Retina (tissue), 1 donor: Measurements from ENCODE around the gene LEPR.

ENCODE experiments used
- DNase-seq: peaks from one replicate; pipeline ENCODE4 v3.0.0-alpha.2; 2016

The LEPR gene

DNA sequence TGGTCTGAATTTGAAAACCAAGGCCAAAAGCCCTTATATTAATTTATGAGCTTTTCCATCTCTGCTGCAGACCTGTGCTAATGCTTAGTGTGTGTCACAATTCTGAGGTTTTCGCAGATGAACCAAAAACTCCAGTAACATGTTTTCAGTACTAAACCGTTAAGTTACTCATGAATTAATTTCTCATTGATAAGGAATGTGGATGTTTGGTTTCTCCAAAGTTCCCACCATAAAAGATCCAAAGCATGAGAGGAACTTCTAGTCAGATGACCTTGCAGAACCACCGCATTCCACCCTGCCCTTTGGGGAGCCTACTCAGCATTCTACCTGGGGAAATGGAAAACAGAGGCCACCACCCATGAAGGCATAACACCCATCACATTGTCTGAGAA lies 7.5 kb upstream of the LEPR start:
- DNase-seq, result no peak

DNA sequence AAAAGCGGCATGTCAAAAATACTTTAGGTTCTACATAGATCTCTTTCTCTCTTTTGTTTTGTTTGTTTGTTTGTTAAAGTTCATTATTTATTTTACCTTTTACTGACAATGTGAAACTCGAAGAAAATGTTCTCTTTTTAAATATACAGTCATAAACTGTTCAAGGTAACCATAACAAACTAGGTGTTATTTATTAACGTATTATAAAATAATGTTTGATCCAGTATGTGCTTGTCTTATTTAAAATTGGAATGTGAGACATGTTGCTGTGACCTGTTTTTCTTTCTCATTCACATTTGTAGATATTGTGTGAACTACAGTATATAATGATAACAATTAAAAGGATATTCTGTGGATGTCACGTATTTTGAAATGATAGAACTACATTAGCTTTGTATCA lies 5.9 kb upstream of the LEPR start:
- no peak for DNase-seq

DNA sequence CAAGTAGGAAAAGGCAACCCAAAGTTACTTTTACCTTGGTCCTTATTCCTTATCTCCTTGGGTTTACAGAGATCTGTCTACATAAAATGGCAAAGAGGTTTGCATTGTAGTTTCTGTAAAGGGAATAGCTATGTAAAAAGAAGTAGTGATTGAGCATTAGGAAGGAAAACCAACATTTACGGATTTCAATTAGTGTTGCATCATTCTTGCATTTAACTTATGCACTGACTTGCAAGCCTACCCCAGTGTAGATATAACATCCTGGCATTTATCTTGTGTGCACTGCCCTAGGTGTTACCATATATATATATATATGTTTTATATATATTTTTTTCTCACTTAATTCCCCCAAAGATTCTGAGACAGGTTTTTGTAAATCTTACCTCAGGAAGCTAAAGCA lies 3.7 kb upstream of the LEPR start:
- no peak for DNase-seq

GRCh38 chr1:65417729-65418128 lies 2.7 kb upstream of the LEPR start:
- no peak for DNase-seq

GRCh38 chr1:65418522-65419185 lies 1.8 kb upstream of the LEPR start:
- DNase-seq, result no peak

DNA sequence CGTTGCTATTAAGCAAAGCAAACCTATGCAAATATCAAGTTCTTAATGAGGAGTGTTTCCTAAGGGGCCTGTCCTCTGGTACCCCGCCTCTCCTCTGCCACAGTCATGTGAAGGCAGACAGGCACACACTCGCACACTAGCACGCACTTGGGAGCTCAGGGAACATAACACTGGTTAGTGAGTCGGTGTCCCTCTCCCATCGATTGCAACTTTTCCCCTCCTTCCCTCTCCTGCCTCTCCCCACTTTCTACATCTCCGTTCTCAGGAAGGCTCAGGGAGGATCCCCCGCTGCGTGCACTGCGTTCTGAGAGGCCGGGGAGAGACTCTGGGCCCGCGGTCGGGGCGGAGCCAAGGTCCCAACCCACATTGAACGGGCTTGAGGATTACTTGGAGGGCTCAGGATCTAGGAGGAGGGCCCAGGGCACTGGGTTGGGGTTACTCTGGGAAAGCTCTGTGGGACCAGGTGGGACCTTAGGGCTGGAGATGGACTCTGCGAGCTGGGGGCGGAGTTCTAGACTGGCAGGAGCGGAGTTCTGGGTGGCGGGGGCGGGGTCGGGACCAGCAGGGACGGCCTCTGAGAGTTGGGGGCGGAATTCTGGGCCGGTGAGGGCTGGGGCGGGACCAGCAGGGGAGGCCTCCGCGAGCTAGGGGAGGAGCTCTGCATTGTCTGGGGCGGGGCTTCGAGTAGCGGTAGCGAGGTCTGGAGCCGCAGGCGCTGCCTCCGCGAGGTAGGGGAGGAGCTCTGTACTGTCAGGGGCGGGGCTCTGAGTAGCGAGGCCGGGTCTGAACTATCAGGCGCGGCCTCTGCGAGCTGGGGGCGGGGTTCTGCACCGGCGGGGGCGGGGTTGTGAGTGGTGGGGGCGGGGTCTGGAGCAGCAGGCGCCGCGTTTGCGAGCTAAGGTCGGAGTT lies 533 bp upstream of the LEPR start:
- peak; percentile 89 for DNase-seq

DNA sequence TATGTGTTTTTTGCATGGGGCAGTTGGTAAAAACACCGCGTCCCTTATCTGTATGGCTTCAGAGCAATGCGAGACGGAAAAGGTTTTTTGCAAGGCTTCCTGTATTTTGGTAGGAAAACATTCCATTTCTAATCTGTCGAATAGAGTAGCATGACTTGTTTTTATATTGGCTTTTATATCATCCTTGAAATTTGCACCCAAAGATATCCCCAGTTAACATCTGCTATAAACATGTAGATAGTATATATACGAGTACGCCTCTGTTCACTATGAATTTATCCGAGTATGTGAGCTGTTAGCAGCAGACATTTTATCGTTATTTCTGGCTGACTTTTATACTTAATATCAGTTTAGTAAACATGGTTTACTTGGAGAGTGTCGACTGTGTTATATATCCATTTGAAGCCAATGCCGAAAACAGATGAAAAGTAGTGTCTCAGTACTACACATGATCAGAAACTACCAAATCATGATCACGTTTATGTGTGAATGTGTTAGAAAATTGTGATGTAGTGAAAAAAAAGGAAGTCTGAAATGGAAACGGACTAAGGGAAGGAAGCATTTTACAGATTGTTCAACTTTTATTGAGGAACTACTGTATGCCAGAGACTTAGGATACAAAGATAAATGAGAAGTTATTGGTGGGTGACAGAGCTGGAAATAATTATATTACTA lies 1.0 kb downstream of the LEPR start:
- no peak for DNase-seq

- no peak for DNase-seq
Observed at GRCh38 chr1:65422241-65423203, 2.1 kb downstream of the LEPR start.

DNA sequence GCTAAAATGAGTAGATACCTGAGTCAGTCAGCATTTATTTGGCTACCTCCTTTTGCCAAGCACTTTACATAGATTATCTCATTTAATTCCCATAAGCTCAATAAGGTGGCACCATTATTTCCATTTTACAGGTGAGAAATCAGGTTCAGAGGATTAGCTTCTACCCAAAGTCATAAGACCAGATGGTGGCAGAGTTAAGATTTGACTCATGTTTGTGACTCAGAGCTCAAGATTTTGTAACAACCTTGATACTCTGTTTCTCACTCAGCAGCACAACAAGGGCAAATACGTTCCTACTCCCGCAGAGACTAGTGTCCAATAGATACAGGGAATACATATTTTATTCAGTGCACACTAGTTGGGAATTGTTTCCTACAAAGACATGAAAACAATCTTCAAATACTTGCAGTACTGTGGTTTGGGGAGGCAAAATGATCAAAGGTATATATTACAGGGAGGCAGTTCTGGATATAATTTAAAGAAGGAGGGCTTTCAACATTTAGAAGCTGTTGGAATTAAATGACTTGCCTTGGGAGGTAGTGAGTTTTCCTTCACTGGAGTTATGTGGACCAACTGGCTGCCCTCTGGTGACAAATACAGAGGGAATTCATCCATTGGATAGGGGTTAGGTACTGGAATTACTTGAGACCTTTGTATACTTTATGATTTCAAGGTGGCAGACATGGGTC lies 3.6 kb downstream of the LEPR start:
- no peak for DNase-seq

GRCh38 chr1:65424573-65424889 lies 4.1 kb downstream of the LEPR start:
- DNase-seq, result no peak

DNA sequence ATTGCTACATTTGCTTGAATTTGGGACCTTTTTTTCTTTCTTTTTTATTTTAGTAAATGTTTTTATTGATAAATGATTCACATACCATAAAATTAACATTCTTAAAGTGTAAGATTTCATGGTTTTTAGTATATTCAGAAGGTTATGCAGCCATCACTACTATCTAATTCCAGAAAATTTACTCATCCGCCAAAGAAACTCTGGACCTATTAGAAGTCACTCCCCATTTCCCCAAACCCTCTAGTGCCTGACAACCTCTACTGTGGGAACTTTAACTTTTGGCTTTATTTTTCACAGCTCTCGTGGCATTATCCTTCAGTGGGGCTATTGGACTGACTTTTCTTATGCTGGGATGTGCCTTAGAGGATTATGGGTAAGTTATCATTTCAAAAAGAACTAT lies 4.5 kb downstream of the LEPR start:
- DNase-seq, result no peak

GRCh38 chr1:65425697-65426096 lies 5.2 kb downstream of the LEPR start:
- DNase-seq, result no peak

- no peak for DNase-seq
Observed at GRCh38 chr1:65429078-65429477, 8.6 kb downstream of the LEPR start.

DNA sequence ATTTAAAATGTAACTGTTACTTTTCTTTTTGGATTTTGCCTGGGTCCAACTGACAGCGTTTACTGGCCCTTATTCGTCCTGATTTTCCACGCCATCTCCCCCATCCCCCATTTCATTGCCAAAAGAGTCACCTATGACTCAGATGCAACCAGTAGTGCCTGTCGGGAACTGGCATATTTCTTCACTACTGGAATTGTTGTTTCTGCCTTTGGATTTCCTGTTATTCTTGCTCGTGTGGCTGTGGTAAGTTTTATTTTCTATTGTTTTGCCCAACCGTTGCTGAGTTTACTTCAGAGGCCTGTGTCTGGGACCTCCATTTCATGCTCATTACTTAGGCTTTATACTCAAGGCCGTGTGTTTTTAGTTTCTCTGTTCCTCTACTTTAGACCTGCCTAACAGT lies 9.3 kb downstream of the LEPR start:
- DNase-seq, result no peak

DNA sequence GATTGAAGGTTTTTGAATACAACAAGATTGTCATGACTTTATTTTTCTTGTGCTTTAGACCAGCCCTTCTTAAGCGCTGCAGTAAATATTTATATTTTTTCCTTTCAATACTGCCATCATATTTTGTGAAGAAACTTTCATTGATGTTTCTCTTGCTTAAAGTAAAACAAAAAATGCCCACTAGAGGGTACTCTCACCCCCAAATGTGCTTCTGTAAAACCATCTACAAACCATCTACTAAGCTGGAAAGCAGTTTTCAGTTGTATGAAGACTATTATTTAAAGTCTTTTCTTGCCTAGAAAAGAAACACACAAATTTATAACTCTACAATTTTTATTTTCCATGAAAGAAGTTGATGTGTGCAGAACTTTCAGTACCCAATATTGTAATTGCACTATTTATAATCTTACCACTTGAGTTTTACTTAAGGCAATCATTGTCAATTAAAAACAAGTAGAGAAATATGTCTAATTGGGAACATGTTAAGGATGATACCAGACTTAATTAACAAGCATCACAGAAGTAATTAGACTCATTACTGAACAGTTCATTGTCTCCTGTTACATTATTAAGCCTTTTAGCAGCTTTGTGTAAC lies 10.7 kb downstream of the LEPR start:
- DNase-seq, result peak; percentile 28

DNA sequence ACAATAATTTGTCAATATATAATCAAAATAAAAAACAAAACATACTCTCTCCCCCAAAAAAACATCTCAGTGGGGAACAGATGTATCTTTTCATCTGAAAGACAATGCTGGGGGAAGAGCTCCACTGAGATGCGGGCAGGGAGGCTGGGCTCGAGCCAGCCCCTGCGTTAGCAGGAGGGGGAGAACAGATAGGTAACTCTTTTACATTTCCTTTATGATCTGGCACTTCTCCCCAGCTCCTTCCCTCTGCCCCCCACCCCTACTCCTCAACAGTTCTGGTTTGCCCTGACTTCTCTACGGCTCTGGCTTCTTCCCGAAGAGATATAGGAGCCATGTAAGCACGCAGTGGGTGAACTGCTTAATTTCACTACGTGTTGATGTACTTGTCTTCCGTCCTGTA lies 12.4 kb downstream of the LEPR start:
- DNase-seq, result no peak

DNA sequence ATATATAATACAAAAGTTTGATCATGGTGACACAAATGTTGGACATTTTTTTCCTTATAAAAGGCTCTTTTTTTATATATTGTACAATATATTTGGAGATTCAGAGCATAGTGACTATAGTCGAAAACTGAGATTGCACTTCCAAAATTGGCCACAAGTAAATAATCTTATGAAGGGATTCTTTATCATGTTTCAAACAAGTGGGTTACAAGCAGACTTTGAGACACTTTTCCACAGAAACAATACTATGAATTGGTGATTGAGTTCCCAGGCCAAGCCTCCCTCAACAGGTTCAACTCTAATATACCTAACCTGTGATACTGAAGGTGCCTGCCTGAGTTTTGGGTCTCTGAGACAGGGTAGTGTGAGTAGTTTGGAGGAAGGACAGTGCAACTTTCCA lies 13.8 kb downstream of the LEPR start:
- DNase-seq, result no peak

- DNase-seq, result no peak
Observed at GRCh38 chr1:65434760-65435159, 14.3 kb downstream of the LEPR start.

DNA sequence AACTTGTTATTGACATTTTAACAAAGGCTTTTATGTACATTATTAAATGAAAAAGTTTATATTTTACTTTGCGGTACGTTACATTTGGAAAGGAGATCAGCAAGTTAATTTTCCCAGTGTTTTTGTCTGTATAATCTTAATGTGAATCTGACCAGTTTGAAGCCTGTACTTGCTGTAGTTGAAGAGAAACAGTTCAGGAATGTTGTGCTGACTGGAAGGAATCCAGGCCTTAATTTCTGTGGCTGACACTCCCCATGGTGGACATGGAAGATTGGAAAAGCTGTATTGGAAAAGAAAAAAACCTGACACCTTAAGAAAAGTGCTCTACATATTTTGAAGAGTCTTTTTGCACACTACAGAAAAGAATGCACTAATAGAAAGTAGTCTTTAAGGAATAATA lies 15.5 kb downstream of the LEPR start:
- no peak for DNase-seq

- no peak for DNase-seq
Observed at GRCh38 chr1:65437616-65438015, 17.1 kb downstream of the LEPR start.

DNA sequence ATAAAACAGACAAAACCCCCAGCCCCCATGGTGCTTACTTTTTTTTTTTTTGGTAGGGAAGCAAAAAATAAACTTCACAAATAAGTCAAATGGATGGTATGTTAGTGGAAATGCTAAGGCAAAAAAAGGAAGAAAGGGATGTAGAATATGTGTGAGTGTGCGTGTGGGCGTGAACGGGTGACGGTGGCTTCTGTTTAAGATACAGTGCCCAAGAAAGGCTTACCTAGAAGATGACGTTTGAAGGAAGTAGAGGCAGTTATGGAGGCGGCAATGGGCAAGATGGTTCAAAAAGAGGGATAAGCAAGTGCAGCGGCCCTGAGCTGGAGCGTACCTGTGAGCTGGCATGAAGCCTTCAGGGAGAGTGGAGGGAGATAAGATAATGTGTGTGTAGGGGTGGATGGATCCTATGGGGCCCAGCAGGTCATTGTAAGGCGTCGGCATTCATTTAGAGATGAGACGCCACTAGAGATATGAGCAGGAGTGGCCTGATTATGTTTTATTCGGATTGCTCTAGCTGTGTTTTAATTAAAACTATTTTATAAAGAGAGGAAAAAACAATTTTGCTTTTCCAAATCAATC lies 19.9 kb downstream of the LEPR start:
- no peak for DNase-seq

DNA sequence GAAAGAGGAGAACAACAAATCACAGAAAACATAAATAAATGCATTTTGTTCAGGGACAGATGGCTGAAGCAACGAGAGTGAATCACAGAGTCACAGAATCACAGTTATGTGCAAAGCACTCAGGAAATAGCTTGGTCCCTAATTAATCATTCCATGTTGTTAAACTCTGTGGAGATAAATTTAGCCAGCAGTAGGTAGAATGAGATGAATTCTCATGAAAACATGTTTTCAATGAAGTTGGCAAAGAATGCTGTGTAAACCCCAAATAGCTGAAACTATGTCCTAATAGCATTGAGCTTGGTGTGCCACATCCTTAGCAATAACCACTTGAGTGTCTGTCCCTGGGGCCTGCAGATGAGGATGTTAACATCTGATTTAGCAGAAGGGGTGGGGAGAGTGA lies 20.4 kb downstream of the LEPR start:
- no peak for DNase-seq
